Chondrocyte (in vitro differentiated cells): ENCODE results near the gene SLC22A12. TPM values are rescaled to one million over a fixed set of nuclear protein-coding genes. Genes with fewer than 3 reads are reported as not detected.
"Not testable (repeated sequence)": the region's sequence is repeated elsewhere in the genome, so short reads cannot be mapped to it uniquely, and the experiment has no call there.

ENCODE experiments used
- DNase-seq: peaks from one replicate; pipeline ENCODE4 v3.0.0; 2021; ENCODE audit warnings: mixed read lengths, low spot score
- H3K27ac Mint-ChIP-seq: one replicate; pipeline ENCODE4 v1.8.0; 2021; ENCODE audit warnings: mild to moderate bottlenecking, moderate library complexity, mixed read lengths; ENCODE audit not compliant: unreplicated experiment
- H3K27me3 Mint-ChIP-seq: 2 replicates; pipeline ENCODE4 v1.8.0; 2021; ENCODE audit warnings: low read depth, mixed read lengths
- H3K36me3 Mint-ChIP-seq: 2 replicates; pipeline ENCODE4 v1.8.0; 2021; ENCODE audit warnings: low read depth, mixed read lengths
- H3K4me1 Mint-ChIP-seq: 2 replicates; pipeline ENCODE4 v1.8.0; 2021; ENCODE audit warnings: low read depth, mild to moderate bottlenecking, mixed read lengths
- H3K4me3 Mint-ChIP-seq: one replicate; pipeline ENCODE4 v1.8.0; 2021; ENCODE audit warnings: mild to moderate bottlenecking, moderate library complexity, mixed read lengths; ENCODE audit not compliant: unreplicated experiment
- H3K9me3 Mint-ChIP-seq: 2 replicates; pipeline ENCODE4 v1.8.0; 2021; ENCODE audit warnings: low read depth, mixed read lengths
- CTCF ChIP-seq: fragments of 200-600 bp; sonication (generic); IDR thresholded peaks from 2 replicates; pipeline ENCODE4 v1.5.0; 2021; ENCODE audit warnings: antibody characterized with exemption, mild to moderate bottlenecking, moderate library complexity
- total RNA-seq: library from RNA; stranded (reverse); gene quantifications from 3 replicates; pipeline ENCODE4 v1.2.1, GENCODE V29; 2021

The SLC22A12 gene
- total RNA-seq, 1 donor from 2014 or later: not detected

DNA sequence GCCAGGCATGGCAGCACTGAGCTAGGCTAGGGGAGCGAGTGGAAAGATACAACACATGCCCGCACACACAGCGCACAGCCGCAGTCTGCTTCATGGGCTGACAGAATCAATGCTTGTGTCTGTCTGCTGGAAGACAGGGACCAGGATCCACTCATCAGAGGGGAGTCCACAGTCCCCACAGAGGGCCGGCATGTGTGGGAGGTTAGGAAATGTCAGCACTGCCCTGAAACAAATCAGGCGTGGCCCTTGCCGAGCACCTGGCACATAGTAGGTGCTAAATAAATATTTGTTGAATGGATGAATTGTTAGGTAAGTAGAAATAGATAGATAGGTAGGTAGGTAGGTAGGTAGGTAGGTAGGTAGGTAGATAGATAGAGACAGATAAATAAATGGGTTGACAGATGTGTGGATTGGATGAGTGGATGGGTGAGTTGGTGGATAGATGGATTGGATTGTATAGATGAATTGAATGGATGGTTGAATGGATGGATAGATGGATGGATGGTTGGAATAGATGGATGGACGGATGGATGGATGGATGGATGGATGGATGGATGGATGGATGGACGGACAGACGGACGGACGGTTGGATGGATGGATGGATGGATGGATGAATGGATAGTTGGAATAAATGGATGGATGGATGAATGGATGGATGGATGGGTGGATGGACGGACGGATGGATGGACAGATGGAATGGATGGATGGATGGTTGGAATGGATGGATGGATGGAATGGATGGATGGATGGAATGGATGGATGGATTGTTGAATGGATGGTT lies 3.3 kb downstream of the SLC22A12 start:
- peaks cover 3% of the 10 kb centered on the region for H3K27me3 Mint-ChIP-seq
- H3K4me1 Mint-ChIP-seq: no peaks in the 10 kb centered on the region
- H3K36me3 Mint-ChIP-seq: no peaks in the 10 kb centered on the region
- DNase-seq: peak; percentile 47
- H3K4me3 Mint-ChIP-seq: no peak overlapping the region
- no peak for TF ChIP-seq CTCF
- no peak overlapping the region for H3K27ac Mint-ChIP-seq
- peaks cover 2% of the 10 kb centered on the region for H3K9me3 Mint-ChIP-seq

DNA sequence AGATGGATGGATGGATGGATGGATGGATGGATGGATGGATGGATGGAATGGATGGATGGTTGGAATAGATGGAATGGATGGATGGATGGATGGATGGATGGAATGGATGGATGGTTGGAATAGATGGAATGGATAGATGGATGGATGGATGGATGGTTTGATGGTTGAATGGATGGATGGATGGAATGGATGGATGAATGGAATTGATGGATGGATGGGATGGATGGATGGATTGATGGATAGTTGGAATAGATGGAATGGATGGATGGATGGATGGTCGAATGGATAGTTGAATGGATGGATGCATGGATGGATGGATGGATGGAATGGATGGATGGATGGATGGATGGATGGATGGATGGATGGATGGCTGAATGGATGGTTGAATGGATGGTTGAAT lies 4.9 kb downstream of the SLC22A12 start:
- not testable (repeated sequence) for DNase-seq, H3K4me1 Mint-ChIP-seq, H3K9me3 Mint-ChIP-seq, H3K4me3 Mint-ChIP-seq, H3K27me3 Mint-ChIP-seq, H3K36me3 Mint-ChIP-seq, H3K27ac Mint-ChIP-seq

DNA sequence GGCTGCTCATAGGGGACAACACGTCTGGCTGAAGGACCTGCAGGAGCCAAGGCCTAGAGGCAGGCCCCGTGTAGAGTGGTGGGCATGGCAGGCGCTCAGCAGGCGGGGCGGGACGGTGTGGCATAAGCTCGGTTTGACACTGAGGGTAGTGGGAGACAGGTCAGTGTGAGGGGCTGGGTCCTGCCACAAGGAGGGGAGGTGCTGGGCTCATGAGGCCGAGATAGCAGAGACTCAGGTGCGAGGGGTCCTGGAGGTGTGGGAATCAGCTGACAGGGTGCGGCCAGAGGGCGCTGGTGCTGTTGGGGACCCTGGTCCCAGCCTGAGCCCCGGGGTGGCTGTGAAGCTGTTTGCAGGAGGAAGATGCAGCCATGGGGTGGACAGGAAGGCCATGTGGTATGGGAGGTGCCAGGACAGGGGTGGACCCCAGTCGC lies 6.7 kb downstream of the SLC22A12 start:
- Mint-ChIP-seq H3K36me3 (no peaks in the 10 kb centered on the region), H3K27ac (no peak overlapping the region), H3K4me3 (no peak overlapping the region), H3K9me3 (no peaks in the 10 kb centered on the region), H3K4me1 (no peaks in the 10 kb centered on the region), H3K27me3 (peaks cover 3% of the 10 kb centered on the region)
- DNase-seq: peak; percentile 85
- TF ChIP-seq CTCF: no peak

- TF ChIP-seq CTCF: no peak
- Mint-ChIP-seq H3K27ac (no peak overlapping the region), H3K9me3 (no peaks in the 10 kb centered on the region), H3K36me3 (no peaks in the 10 kb centered on the region), H3K27me3 (peaks cover 3% of the 10 kb centered on the region), H3K4me3 (no peak overlapping the region), H3K4me1 (no peaks in the 10 kb centered on the region)
- DNase-seq: peak; percentile 91
Observed at GRCh38 chr11:64598106-64598796, 7.2 kb downstream of the SLC22A12 start.

DNA sequence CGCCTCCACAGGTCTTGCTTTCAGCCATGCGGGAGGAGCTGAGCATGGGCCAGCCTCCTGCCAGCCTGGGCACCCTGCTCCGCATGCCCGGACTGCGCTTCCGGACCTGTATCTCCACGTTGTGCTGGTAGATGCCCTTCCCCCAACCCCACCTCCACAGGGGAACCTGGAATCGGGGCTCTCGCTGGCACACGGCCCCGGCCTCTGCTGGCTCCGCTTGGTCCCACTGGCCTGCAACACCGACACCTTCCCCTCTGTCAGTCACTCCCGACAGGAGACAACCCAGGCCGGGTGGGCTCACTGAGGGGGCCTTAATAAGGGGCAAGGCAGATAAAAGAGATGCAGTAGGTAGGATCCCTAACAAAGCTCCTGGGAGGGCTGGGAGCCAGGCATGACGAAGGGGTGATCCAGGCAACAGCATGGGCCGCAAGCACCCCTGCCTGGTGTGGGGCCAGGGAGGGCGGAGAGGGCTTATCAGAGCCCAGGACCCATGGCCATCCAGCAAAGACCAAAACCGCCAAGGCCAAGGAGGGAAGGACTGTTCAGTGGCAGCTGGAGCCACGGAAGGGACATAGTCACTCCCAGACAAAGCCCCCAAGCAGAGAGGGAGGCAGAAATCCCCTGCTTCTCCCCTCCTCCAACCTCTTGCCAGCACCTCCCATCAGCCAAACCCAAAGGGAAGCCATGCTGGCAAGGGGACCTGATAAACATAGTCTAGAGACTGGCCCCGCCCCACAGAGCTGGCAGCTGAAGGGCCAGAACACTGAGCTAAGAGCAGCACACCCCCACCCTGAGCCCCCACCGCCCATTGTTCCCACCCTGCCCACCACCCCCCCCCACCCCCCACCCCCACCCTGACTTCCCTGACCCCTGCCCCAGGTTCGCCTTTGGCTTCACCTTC lies 8.0 kb downstream of the SLC22A12 start:
- peak; percentile 58 for DNase-seq
- TF ChIP-seq CTCF: no peak
- H3K27me3 Mint-ChIP-seq: peaks cover 2% of the 10 kb centered on the region
- no peak overlapping the region for H3K27ac Mint-ChIP-seq
- H3K4me3 Mint-ChIP-seq: no peak overlapping the region
- no peaks in the 10 kb centered on the region for H3K4me1 Mint-ChIP-seq
- no peaks in the 10 kb centered on the region for H3K9me3 Mint-ChIP-seq
- H3K36me3 Mint-ChIP-seq: no peaks in the 10 kb centered on the region
